HG02759 (cell line): ENCODE results near the gene COL19A1.

Experiments
- ATAC-seq: cut with Tn5 transposase; IDR thresholded peaks from one replicate; pipeline ENCODE4 v1.9.1; 2021; ENCODE audit warnings: mild to moderate bottlenecking, moderate library complexity; ENCODE audit not compliant: unreplicated experiment

The COL19A1 gene

GRCh38 chr6:70210462-70210861 lies 344.1 kb downstream of the COL19A1 start:
- ATAC-seq, result no peak

- ATAC-seq, result no peak
Observed at GRCh38 chr6:70215460-70216108, 349.2 kb downstream of the COL19A1 start.

- no peak for ATAC-seq
Observed at GRCh38 chr6:70216767-70217166, 350.4 kb downstream of the COL19A1 start.

- no peak for ATAC-seq
Observed at GRCh38 chr6:70219943-70220613, 353.7 kb downstream of the COL19A1 start.

GRCh38 chr6:70221025-70221714 lies 354.8 kb downstream of the COL19A1 start:
- no peak for ATAC-seq

GRCh38 chr6:70221715-70222438 lies 355.5 kb downstream of the COL19A1 start:
- ATAC-seq, result no peak

- ATAC-seq, result no peak
Observed at GRCh38 chr6:70222439-70222749, 356.0 kb downstream of the COL19A1 start.

GRCh38 chr6:70225055-70225454 lies 358.7 kb downstream of the COL19A1 start:
- ATAC-seq, result no peak

GRCh38 chr6:70231311-70231710 lies 365.0 kb downstream of the COL19A1 start:
- no peak for ATAC-seq

- no peak for ATAC-seq
Observed at GRCh38 chr6:70234561-70235236, 368.3 kb downstream of the COL19A1 start.

- ATAC-seq, result no peak
Observed at GRCh38 chr6:70236343-70236742, 370.0 kb downstream of the COL19A1 start.

- no peak for ATAC-seq
Observed at GRCh38 chr6:70241031-70241430, 374.7 kb downstream of the COL19A1 start.

GRCh38 chr6:70241991-70242420 lies 375.6 kb downstream of the COL19A1 start:
- no peak for ATAC-seq

GRCh38 chr6:70246118-70246517 lies 379.8 kb downstream of the COL19A1 start:
- no peak for ATAC-seq

- ATAC-seq, result no peak
Observed at GRCh38 chr6:70252604-70253003, 386.2 kb downstream of the COL19A1 start.

- no peak for ATAC-seq
Observed at GRCh38 chr6:70253923-70254322, 387.6 kb downstream of the COL19A1 start.

- no peak for ATAC-seq
Observed at GRCh38 chr6:70254784-70255183, 388.4 kb downstream of the COL19A1 start.

- no peak for ATAC-seq
Observed at GRCh38 chr6:70257768-70258273, 391.5 kb downstream of the COL19A1 start.

GRCh38 chr6:70258483-70258882 lies 392.1 kb downstream of the COL19A1 start:
- ATAC-seq, result no peak
